ENCODE measurements around the gene TUBGCP3. TPM values are rescaled to one million over a fixed set of nuclear protein-coding genes. Genes with fewer than 3 reads are reported as not detected.

TUBGCP3 gene
- total RNA-seq, 4 donors from 2014 or later: 19.7 to 62.3 (median 38.8) TPM

- H3K27ac ChIP-seq: no peak overlapping the region
- no peaks in the 10 kb centered on the region for H3K27me3 ChIP-seq
- DNase-seq: no peak
- H3K4me1 ChIP-seq: no peaks in the 10 kb centered on the region
- TF ChIP-seq CTCF (IDR thresholded peaks at IDR 0.05) (no peak), POLR2A (IDR thresholded peaks at IDR 0.05) (no peak)
- no peaks in the 10 kb centered on the region for H3K36me3 ChIP-seq
- H3K9me3 ChIP-seq: no peaks in the 10 kb centered on the region
- intact Hi-C loops (cut with DNase I; ENCODE audit: low total_unique reads): no loop called here
- H3K4me3 ChIP-seq: no peak overlapping the region
Measured at GRCh38 chr13:112583592-112584277, 4.2 kb downstream of the TUBGCP3 start.

GRCh38 chr13:112582263-112582662 lies 5.7 kb downstream of the TUBGCP3 start:
- no peak for DNase-seq
- H3K27me3 ChIP-seq: no peaks in the 10 kb centered on the region
- intact Hi-C loops (cut with DNase I; ENCODE audit: low total_unique reads): no loop called here
- no peak overlapping the region for H3K27ac ChIP-seq
- H3K36me3 ChIP-seq: no peaks in the 10 kb centered on the region
- H3K4me1 ChIP-seq: no peaks in the 10 kb centered on the region
- H3K4me3 ChIP-seq: no peak overlapping the region
- no peaks in the 10 kb centered on the region for H3K9me3 ChIP-seq
- TF ChIP-seq POLR2A (IDR thresholded peaks at IDR 0.05): no peak
- TF ChIP-seq CTCF (IDR thresholded peaks at IDR 0.05): no peak

- no peak for DNase-seq
- intact Hi-C loops (cut with DNase I; ENCODE audit: low total_unique reads): no loop called here
- H3K4me3 ChIP-seq: no peak overlapping the region
- TF ChIP-seq POLR2A (IDR thresholded peaks at IDR 0.05) (no peak), CTCF (IDR thresholded peaks at IDR 0.05) (no peak)
- H3K36me3 ChIP-seq: no peaks in the 10 kb centered on the region
- no peak overlapping the region for H3K27ac ChIP-seq
- H3K4me1 ChIP-seq: no peaks in the 10 kb centered on the region
- H3K9me3 ChIP-seq: no peaks in the 10 kb centered on the region
- no peaks in the 10 kb centered on the region for H3K27me3 ChIP-seq
Measured at GRCh38 chr13:112580912-112581311, 7.0 kb downstream of the TUBGCP3 start.

GRCh38 chr13:112580211-112580610 lies 7.7 kb downstream of the TUBGCP3 start:
- Histone ChIP-seq H3K4me3 (no peak overlapping the region), H3K27ac (no peak overlapping the region), H3K4me1 (peaks cover 0 to 4% of the 10 kb centered on the region in 2 donors), H3K27me3 (no peaks in the 10 kb centered on the region), H3K9me3 (no peaks in the 10 kb centered on the region), H3K36me3 (no peaks in the 10 kb centered on the region)
- intact Hi-C loops (cut with DNase I; ENCODE audit: low total_unique reads): no loop called here
- TF ChIP-seq POLR2A (IDR thresholded peaks at IDR 0.05) (no peak), CTCF (IDR thresholded peaks at IDR 0.05) (no peak)
- no peak for DNase-seq

- no peak for DNase-seq
- Histone ChIP-seq H3K27ac (no peak overlapping the region), H3K4me3 (no peak overlapping the region), H3K27me3 (no peaks in the 10 kb centered on the region), H3K9me3 (no peaks in the 10 kb centered on the region), H3K4me1 (peaks cover 0 to 4% of the 10 kb centered on the region in 2 donors), H3K36me3 (no peaks in the 10 kb centered on the region)
- intact Hi-C loops (cut with DNase I; ENCODE audit: low total_unique reads): no loop called here
- TF ChIP-seq CTCF (IDR thresholded peaks at IDR 0.05) (no peak), POLR2A (IDR thresholded peaks at IDR 0.05) (no peak)
Measured at GRCh38 chr13:112579310-112579843, 8.6 kb downstream of the TUBGCP3 start.

Data from uterus (tissue), 4 donors.